GM19193 (cell line): ENCODE results near the gene L3MBTL4.

ENCODE experiments used
- POLR2A ChIP-seq: IDR thresholded peaks from 4 replicates; pipeline ENCODE4 v1.6.1; 2011; ENCODE audit not compliant: insufficient read depth, insufficient read length; ENCODE audit errors: extremely low read depth

Gene L3MBTL4

GRCh38 chr18:5980721-5981120 lies 434.0 kb downstream of the L3MBTL4 start:
- TF ChIP-seq POLR2A, result no peak

GRCh38 chr18:5979971-5980457 lies 434.7 kb downstream of the L3MBTL4 start:
- TF ChIP-seq POLR2A, result no peak

GRCh38 chr18:5979176-5979888 lies 435.4 kb downstream of the L3MBTL4 start:
- TF ChIP-seq POLR2A, result no peak

GRCh38 chr18:5977022-5977421 lies 437.7 kb downstream of the L3MBTL4 start:
- TF ChIP-seq POLR2A, result no peak

GRCh38 chr18:5975111-5976002 lies 439.4 kb downstream of the L3MBTL4 start:
- TF ChIP-seq POLR2A, result no peak

- no peak for TF ChIP-seq POLR2A
These were observed 440.0 kb downstream of the L3MBTL4 start for GRCh38 chr18:5974696-5975095.

- TF ChIP-seq POLR2A, result no peak
These were observed 441.6 kb downstream of the L3MBTL4 start for GRCh38 chr18:5973099-5973498.

GRCh38 chr18:5972298-5972697 lies 442.4 kb downstream of the L3MBTL4 start:
- no peak for TF ChIP-seq POLR2A

- no peak for TF ChIP-seq POLR2A
These were observed 444.7 kb downstream of the L3MBTL4 start for GRCh38 chr18:5969989-5970403.

- no peak for TF ChIP-seq POLR2A
These were observed 445.2 kb downstream of the L3MBTL4 start for GRCh38 chr18:5969355-5969988.

GRCh38 chr18:5967666-5968065 lies 447.0 kb downstream of the L3MBTL4 start:
- TF ChIP-seq POLR2A, result no peak

GRCh38 chr18:5967007-5967406 lies 447.7 kb downstream of the L3MBTL4 start:
- TF ChIP-seq POLR2A, result no peak

- no peak for TF ChIP-seq POLR2A
These were observed 448.2 kb downstream of the L3MBTL4 start for GRCh38 chr18:5966514-5966913.

- TF ChIP-seq POLR2A, result no peak
These were observed 449.7 kb downstream of the L3MBTL4 start for GRCh38 chr18:5964996-5965395.

GRCh38 chr18:5964596-5964995 lies 450.1 kb downstream of the L3MBTL4 start:
- TF ChIP-seq POLR2A, result no peak
